Heart left ventricle (tissue), 16 donors: ENCODE measurements around the gene MIER2. TPM values are rescaled to one million over a fixed set of nuclear protein-coding genes. Genes with fewer than 3 reads are reported as not detected.

ENCODE experiments used
- ATAC-seq, 4 donors: fragments of 200-7000 bp; cut with Tn5 transposase; one replicate each; pipeline ENCODE4 v1.9.1; 2020 to 2022; ENCODE audit warnings: moderate library complexity in 4 of 4, mild to moderate bottlenecking in 3 of 4, moderate number of reproducible peaks in 1 of 4
- DNase-seq, 5 donors: peaks; one replicate each; pipeline ENCODE4 v3.0.0-alpha.2; 2020
- H3K27ac ChIP-seq, 12 donors: fragments of 200-600 bp; sonication (generic) in 4 of 12; one replicate each; pipeline versions ENCODE4 v1.5.0 to v1.8.0; 2016 to 2022; ENCODE audit warnings: mild to moderate bottlenecking in 2 of 12
- H3K27me3 ChIP-seq, 9 donors: fragments of 200-600 bp; sonication (generic) in 2 of 9; one replicate each; pipeline versions ENCODE4 v1.5.1 to v1.8.0; 2016 to 2022; ENCODE audit warnings: mild to moderate bottlenecking in 3 of 9
- H3K36me3 ChIP-seq, 9 donors: fragments of 200-600 bp; sonication (generic) in 2 of 9; one replicate each; pipeline versions ENCODE4 v1.5.0 to v1.8.0; 2018 to 2022; ENCODE audit warnings: mild to moderate bottlenecking in 2 of 9
- H3K4me1 ChIP-seq, 12 donors: fragments of 200-600 bp; sonication (generic) in 4 of 12; one replicate each; pipeline versions ENCODE4 v1.5.0 to v1.8.0; 2016 to 2022; ENCODE audit warnings: mild to moderate bottlenecking in 3 of 12
- H3K4me3 ChIP-seq, 12 donors: fragments of 200-600 bp; sonication (generic) in 4 of 12; one replicate each; pipeline versions ENCODE4 v1.5.0 to v1.8.0; 2017 to 2022; ENCODE audit warnings: mild to moderate bottlenecking in 9 of 12, moderate library complexity in 4 of 12
- H3K9me3 ChIP-seq, 12 donors: fragments of 200-600 bp; sonication (generic) in 4 of 12; one replicate each; pipeline versions ENCODE4 v1.5.0 to v1.8.0; 2016 to 2022; ENCODE audit warnings: mild to moderate bottlenecking in 1 of 12
- CTCF ChIP-seq, 12 donors: fragments of 200-600 bp; sonication (generic) in 4 of 12; IDR thresholded peaks; one replicate each; pipeline versions ENCODE4 v1.5.0 to v1.8.0; 2018 to 2022; ENCODE audit warnings: antibody characterized with exemption in 12 of 12, mild to moderate bottlenecking in 5 of 12
- POLR2A ChIP-seq, 2 donors: fragments of 450-650 bp; IDR thresholded peaks; one replicate each; pipeline ENCODE4 v1.6.1; 2017; ENCODE audit warnings: antibody characterized with exemption in 2 of 2, mild to moderate bottlenecking in 2 of 2, moderate library complexity in 2 of 2
- WGBS, 4 donors: extraction: QIAGEN DNeasy Blood & Tissue Kit in 2 of 4; methylation state at CpG; one replicate each; pipeline versions ENCODE4 v1.1.5 to v1.1.7; 2013 to 2018; 5-methylcytosine and 5-hydroxymethylcytosine counted together
- intact Hi-C, 10 donors: fragments of 100-400 bp; cut with DNase I; formaldehyde crosslinking; loops; one replicate each; pipeline versions ENCODE4 v1.11.1 to v1.14.2; 2022
- polyA plus RNA-seq, 2 donors: library from polyadenylated mRNA; stranded (reverse); fragments of 200-250 nt; gene quantifications; one replicate each; pipeline ENCODE4 v1.2.3, GENCODE V29; 2013
- total RNA-seq, 9 donors: library from RNA; depleted of rRNA in 2 of 9; stranded (reverse); fragments of >200 nt in 2 of 9; fragmentation: NEBNext Ultra II Directional in 3 of 9; extraction: Animal tissue kit (Norgen Biotek cat#: 25700) in 3 of 9; gene quantifications; one replicate each; pipeline versions ENCODE4 v1.1.0 to v1.2.4, GENCODE V29; 2016 to 2023
- donor health status: ischemic (EF 13 %, LVEDD 7.1; RV severe dilation, severe dysfunction).
- donor health status: healthy with polysubstance abuse.
- donor health status: DM: no; HTN: yes; CAD: no.
- donor health status: DM: no; HTN: no; CAD: no.
- donor health status: ischemic (EF 25% LVEDD 6.9; RV normal size, moderate dysfunction).
- donor health status: ischemic (EF 25% LVEDD 5.7; RV mildly dilated, moderate dysfunction).
- donor health status: healthy.
- donor health status: DM: yes; HTN: yes; CAD: no.
- donor health status: ischemic (EF 35%, LVEDD 5.7; RV mildly dilated, moderate dysfunction).
- donor health status: nonischemic (EF 11% LVEDD 7.7; RV severe dilation, severe dysfunction).
- donor health status: DM: yes; HTN: yes; CAD: no.
- donor health status: PGD.
- donor health status: ischemic (EF 29% LVEDD 5.4; RV normal size, mild dysfunction).
- donor health status: nonischemic (EF 23%, LVEDD 6.1; RV moderate dilation, normal function).

The MIER2 gene
- total and polyA plus RNA-seq, 11 donors: 15.7 to 30.3 (median 19.5) TPM

GRCh38 chr19:379796-380195 lies 35.2 kb upstream of the MIER2 start:
- intact Hi-C loops: loop anchor here in 3 of 10 donors (2.0 to 10.0 kb wide), 3 partner anchors 101 to 105 kb away; no protein-coding TSS in a partner anchor
- peaks cover 0 to 4% (median 0%) of the 10 kb centered on the region in 12 donors for H3K4me1 ChIP-seq

GRCh38 chr19:378706-379105 lies 34.1 kb upstream of the MIER2 start:
- intact Hi-C loops: loop anchor here in 1 of 10 donors (2.0 kb wide), 1 partner anchor 102 kb away; no protein-coding TSS in a partner anchor
- TF ChIP-seq POLR2A (IDR thresholded peaks at IDR 0.05) (no peak), CTCF (IDR thresholded peaks at IDR 0.05) (no peak)
- no peaks in the 10 kb centered on the region for H3K9me3 ChIP-seq
- 78 to 86% (median 82%) methylated on average over 13 to 14 of the region's 14 CpGs for WGBS, 4 donors
- ATAC-seq (no peak), DNase-seq (peak in 1 of 5 donors; percentile 22)
- no peak overlapping the region for H3K27ac ChIP-seq
- H3K4me3 ChIP-seq: no peak overlapping the region
- no peaks in the 10 kb centered on the region for H3K36me3 ChIP-seq
- H3K4me1 ChIP-seq: peaks cover 0 to under 1% (median 0%) of the 10 kb centered on the region in 12 donors
- H3K27me3 ChIP-seq: peaks cover 0 to 38% (median 13%) of the 10 kb centered on the region in 9 donors

More at GRCh38 chr19:379796-380195, 35.2 kb upstream of the MIER2 start:
- no peaks in the 10 kb centered on the region for H3K36me3 ChIP-seq
- peaks cover 0 to 36% (median 15%) of the 10 kb centered on the region in 9 donors for H3K27me3 ChIP-seq
- no peaks in the 10 kb centered on the region for H3K9me3 ChIP-seq
- ATAC-seq (no peak), DNase-seq (peak in 1 of 5 donors; percentile 39)
- no peak overlapping the region for H3K4me3 ChIP-seq
- TF ChIP-seq POLR2A (IDR thresholded peaks at IDR 0.05) (no peak), CTCF (IDR thresholded peaks at IDR 0.05) (no peak)
- WGBS, 4 donors: 87 to 93% (median 90%) methylated on average over 16 of the region's 16 CpGs
- no peak overlapping the region for H3K27ac ChIP-seq

DNA sequence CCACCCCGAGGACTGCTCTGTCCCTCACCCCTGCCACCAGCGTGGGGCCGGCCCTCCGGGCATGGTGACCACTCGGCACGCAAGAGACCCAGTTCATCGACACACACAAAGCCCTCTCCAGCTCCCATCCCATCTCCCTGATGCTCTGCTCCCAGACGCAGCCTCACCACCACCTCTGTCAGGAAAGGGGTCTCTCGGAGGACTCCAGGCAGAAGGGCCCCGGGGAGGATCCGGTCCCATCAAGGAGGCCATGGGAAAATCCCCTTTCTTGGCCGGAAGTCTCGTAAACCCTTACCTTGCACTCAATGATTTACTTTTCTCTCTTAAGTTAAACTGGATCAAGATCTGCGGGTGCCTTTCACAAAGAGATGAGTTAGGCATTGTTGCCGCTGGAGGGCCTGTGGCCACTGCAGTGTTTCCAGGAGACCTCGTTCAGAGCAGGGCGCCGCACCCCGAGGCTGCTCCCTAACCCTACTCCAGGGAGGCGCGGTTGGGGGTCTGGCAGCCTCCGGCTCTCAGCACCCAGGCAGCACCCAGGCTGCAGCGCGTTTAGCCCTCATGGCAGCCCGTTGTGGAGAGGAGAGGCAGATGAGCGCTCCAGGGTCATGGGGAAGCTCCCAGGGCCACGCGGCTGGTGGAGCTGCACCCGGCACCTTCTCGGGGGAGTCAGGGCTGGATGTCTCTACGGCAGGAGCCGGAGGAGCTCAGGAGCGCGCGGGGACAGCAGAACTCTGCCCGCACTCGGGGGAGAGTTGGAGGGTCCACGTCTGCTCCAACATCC lies 33.4 kb upstream of the MIER2 start:
- intact Hi-C loops: loop anchor here in 1 of 10 donors (2.0 kb wide), 1 partner anchor 103 kb away; no protein-coding TSS in a partner anchor
- Histone ChIP-seq H3K27ac (no peak overlapping the region), H3K27me3 (peaks cover 0 to 37% (median 12%) of the 10 kb centered on the region in 9 donors), H3K4me3 (no peak overlapping the region), H3K36me3 (no peaks in the 10 kb centered on the region), H3K4me1 (peaks cover 0 to 5% (median 0%) of the 10 kb centered on the region in 12 donors), H3K9me3 (no peaks in the 10 kb centered on the region)
- ATAC-seq (peak in 1 of 4 donors; percentile 10), DNase-seq (peak in 1 of 5 donors; percentile 57)
- 52 to 69% (median 64%) methylated on average over 30 to 38 of the region's 38 CpGs for WGBS, 4 donors
- TF ChIP-seq CTCF (IDR thresholded peaks at IDR 0.05) (no peak), POLR2A (IDR thresholded peaks at IDR 0.05) (no peak)

DNA sequence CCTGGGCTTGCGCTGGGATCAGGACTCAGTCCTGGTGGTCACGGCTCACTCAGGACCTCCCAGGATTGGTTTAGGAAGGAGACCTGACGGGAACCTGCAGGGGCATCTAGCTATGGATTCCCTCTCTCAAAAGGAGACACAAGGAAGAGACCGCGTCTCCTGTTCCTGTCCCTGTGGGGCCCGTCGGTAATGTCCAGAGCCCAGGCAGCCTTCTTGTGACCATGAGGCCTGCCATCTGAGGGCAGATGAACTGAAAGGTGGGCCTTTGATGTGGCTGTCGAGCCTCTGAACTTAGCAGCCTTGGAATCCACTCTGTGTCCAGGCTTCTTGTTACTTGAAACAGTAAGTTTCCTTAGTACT lies 31.5 kb upstream of the MIER2 start:
- peak in 1 of 5 donors; percentile 14 for DNase-seq
- H3K4me3 ChIP-seq: no peak overlapping the region
- peaks cover 0 to 39% (median 7%) of the 10 kb centered on the region in 9 donors for H3K27me3 ChIP-seq
- no peak for ATAC-seq
- TF ChIP-seq POLR2A (IDR thresholded peaks at IDR 0.05): no peak
- H3K4me1 ChIP-seq: peaks cover 0 to 19% (median 14%) of the 10 kb centered on the region in 12 donors
- H3K9me3 ChIP-seq: no peaks in the 10 kb centered on the region
- intact Hi-C loops: no loop called here
- no peaks in the 10 kb centered on the region for H3K36me3 ChIP-seq
- 89 to 96% (median 92%) methylated on average over 7 to 8 of the region's 8 CpGs for WGBS, 4 donors
- no peak overlapping the region for H3K27ac ChIP-seq
